HepG2 (cell line): ENCODE measurements around the gene CENPC.

Experiments
- KLF6 ChIP-seq: IDR thresholded peaks from 2 replicates; pipeline ENCODE4 v1.8.0; 2016; ENCODE audit warnings: missing biosample characterization, missing genetic modification reagents
- ZNF557 ChIP-seq: sonication (generic); formaldehyde crosslinking; IDR thresholded peaks from 2 replicates; pipeline ENCODE4 v1.4.0; 2020; ENCODE audit warnings: missing genetic modification reagents

DNA sequence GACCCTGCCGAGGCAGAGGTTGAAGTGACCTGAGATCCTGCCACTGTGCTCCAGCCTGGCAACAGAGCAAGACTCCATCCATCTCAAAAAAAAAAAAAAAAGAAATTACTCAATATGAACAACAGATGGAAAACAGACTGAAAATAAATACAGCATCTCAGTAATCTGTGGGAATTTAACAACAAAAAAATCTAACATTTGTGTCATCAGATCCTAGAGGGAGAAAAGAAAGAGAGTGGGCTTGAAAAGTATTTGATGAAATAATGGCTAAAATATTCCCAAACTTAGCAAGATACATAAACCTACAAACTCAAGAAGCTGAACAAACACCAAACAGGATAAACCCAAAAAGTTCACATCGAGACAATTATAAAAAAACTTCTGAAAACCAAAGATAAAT lies 84.7 kb downstream of the CENPC start:
- TF ChIP-seq KLF6 (CRISPR knock-in tag) (no peak), ZNF557 (CRISPR knock-in tag) (no peak)
